Adipocyte (in vitro differentiated cells): ENCODE results near the gene MRTFA.

Experiments
- DNase-seq: peaks from one replicate; pipeline ENCODE4 v3.0.0-alpha.2; 2015; ENCODE audit warnings: low read depth
- H3K27me3 ChIP-seq: replicated peaks from 2 replicates; pipeline ENCODE4 v1.7.0; 2013; ENCODE audit warnings: mild to moderate bottlenecking, low read length, moderate library complexity; ENCODE audit not compliant: control insufficient read depth, insufficient read depth
- H3K36me3 ChIP-seq: 2 replicates; pipeline ENCODE4 v1.7.0; 2013; ENCODE audit warnings: low read length, mild to moderate bottlenecking, moderate library complexity; ENCODE audit not compliant: control insufficient read depth, insufficient read depth, severe bottlenecking
- H3K4me1 ChIP-seq: 2 replicates; pipeline ENCODE4 v1.7.0; 2013; ENCODE audit warnings: mild to moderate bottlenecking, low read length, moderate library complexity; ENCODE audit not compliant: control insufficient read depth, insufficient read depth
- H3K4me3 ChIP-seq: 2 replicates; pipeline ENCODE4 v1.7.0; 2013; ENCODE audit warnings: mild to moderate bottlenecking, low read length, moderate library complexity
- H3K9ac ChIP-seq: 2 replicates; pipeline ENCODE4 v1.7.0; 2013; ENCODE audit warnings: mild to moderate bottlenecking, low read length, moderate library complexity
- H3K9me3 ChIP-seq: 2 replicates; pipeline ENCODE4 v1.7.0; 2013; ENCODE audit warnings: mild to moderate bottlenecking, low read length, moderate library complexity; ENCODE audit not compliant: control insufficient read depth

Gene MRTFA

GRCh38 chr22:40410731-40411505 lies 225.6 kb downstream of the MRTFA start:
- no peak overlapping the region for H3K4me3 ChIP-seq
- DNase-seq = no peak
- H3K36me3 ChIP-seq = peaks cover 67% of the 10 kb centered on the region

DNA sequence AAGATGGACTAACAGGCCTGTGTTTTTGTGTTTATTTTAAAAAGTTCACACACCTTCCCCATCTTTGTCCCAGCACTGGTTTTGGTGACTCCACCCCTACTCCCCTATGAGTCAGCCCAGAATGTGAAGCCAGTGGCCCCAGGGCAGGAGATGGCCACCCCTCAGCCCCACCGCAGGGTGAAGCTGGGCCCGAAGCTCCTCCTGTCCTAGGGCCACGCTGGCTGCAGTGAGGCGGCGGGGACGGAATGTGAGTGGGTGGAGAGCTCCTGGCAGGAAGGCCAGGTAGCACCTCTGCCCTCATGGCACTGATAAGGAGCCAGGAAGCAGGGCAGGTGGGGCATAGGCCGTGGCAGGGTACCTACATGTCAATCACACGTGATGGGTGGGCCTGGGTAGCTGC lies 226.2 kb downstream of the MRTFA start:
- no peak overlapping the region for H3K4me3 ChIP-seq
- peaks cover 71% of the 10 kb centered on the region for H3K36me3 ChIP-seq
- no peak overlapping the region for H3K9ac ChIP-seq
- H3K9me3 ChIP-seq = no peaks in the 10 kb centered on the region
- H3K4me1 ChIP-seq = peaks cover 8% of the 10 kb centered on the region
- DNase-seq = no peak
- H3K27me3 ChIP-seq = no peaks in the 10 kb centered on the region

More at GRCh38 chr22:40410731-40411505, 225.6 kb downstream of the MRTFA start:
- Histone ChIP-seq H3K9ac (no peak overlapping the region), H3K27me3 (no peaks in the 10 kb centered on the region), H3K4me1 (peaks cover 8% of the 10 kb centered on the region), H3K9me3 (no peaks in the 10 kb centered on the region)

DNA sequence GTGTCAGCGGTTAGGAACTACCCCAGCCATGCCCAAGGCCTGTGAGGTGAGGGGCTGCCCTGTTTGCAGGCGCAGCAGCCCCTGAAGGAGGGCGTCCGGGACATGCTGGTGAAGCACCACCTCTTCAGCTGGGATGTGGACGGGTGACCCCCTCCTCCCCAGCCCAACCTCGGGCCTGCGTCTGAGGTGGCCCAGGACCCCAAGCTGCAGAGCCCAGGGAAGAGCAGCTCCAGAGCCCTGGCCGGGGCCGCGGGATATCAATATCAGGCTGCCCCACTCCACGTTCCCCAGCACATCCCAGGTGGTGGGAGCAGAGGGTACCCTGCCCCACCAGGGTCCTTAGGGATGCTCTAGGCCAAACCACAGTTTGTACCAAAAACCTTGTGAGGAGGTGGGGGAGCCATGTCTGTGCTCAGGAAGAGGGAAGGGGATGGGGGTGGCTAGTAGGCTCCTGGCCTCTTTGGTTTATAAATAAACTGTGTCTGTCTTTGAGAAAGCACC lies 226.9 kb downstream of the MRTFA start:
- H3K9ac ChIP-seq = no peak overlapping the region
- peaks cover 76% of the 10 kb centered on the region for H3K36me3 ChIP-seq
- no peaks in the 10 kb centered on the region for H3K27me3 ChIP-seq
- H3K9me3 ChIP-seq = no peaks in the 10 kb centered on the region
- H3K4me3 ChIP-seq = no peak overlapping the region
- no peak for DNase-seq
- peaks cover 3% of the 10 kb centered on the region for H3K4me1 ChIP-seq

- no peak for DNase-seq
- H3K9me3 ChIP-seq = no peaks in the 10 kb centered on the region
- H3K9ac ChIP-seq = no peak overlapping the region
- H3K4me1 ChIP-seq = no peaks in the 10 kb centered on the region
- no peak overlapping the region for H3K4me3 ChIP-seq
- H3K27me3 ChIP-seq = no peaks in the 10 kb centered on the region
- H3K36me3 ChIP-seq = peaks cover 83% of the 10 kb centered on the region
Measured at GRCh38 chr22:40408718-40409612, 227.6 kb downstream of the MRTFA start.

DNA sequence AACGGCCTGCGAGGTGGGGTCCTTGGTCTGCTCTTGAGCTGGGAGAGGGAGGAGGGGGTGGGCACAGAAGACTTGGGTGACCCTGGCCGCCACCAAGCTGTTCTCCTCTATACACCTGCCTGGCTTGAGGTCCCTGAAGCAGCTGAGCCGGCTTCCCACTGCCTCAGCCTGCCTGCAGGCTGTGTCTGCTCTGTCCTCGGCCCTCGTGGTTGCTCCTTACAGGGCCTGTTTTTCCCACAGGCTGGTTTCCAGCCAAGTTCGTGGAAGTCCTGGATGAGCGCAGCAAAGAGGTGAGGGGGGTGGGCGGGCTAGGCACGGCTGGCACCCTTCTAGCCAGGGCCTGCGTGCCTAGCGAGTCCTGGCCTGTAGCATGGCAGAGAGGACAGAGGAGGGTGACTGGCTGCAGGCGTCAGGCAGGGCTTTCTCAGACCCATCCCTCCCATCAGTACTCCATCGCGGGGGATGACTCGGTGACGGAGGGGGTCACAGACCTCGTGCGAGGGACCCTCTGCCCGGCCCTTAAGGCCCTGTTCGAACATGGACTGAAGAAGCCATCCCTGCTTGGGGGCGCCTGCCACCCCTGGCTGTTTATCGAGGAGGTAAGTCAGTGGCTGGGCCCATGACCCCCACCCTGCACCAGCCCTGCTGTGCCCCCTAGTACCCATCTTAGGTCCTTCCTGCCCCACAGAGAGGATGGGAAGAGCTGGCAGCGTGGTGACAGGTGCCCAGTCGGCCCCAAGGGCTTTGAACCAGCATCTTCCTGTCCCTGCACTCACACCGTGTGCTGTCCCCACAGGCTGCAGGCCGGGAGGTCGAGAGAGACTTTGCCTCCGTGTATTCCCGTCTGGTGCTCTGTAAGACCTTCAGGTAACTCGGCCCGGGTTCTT lies 228.4 kb downstream of the MRTFA start:
- Histone ChIP-seq H3K36me3 (peaks cover 86% of the 10 kb centered on the region), H3K4me1 (no peaks in the 10 kb centered on the region), H3K9ac (no peak overlapping the region), H3K27me3 (no peaks in the 10 kb centered on the region), H3K9me3 (no peaks in the 10 kb centered on the region), H3K4me3 (no peak overlapping the region)
- DNase-seq = no peak

DNA sequence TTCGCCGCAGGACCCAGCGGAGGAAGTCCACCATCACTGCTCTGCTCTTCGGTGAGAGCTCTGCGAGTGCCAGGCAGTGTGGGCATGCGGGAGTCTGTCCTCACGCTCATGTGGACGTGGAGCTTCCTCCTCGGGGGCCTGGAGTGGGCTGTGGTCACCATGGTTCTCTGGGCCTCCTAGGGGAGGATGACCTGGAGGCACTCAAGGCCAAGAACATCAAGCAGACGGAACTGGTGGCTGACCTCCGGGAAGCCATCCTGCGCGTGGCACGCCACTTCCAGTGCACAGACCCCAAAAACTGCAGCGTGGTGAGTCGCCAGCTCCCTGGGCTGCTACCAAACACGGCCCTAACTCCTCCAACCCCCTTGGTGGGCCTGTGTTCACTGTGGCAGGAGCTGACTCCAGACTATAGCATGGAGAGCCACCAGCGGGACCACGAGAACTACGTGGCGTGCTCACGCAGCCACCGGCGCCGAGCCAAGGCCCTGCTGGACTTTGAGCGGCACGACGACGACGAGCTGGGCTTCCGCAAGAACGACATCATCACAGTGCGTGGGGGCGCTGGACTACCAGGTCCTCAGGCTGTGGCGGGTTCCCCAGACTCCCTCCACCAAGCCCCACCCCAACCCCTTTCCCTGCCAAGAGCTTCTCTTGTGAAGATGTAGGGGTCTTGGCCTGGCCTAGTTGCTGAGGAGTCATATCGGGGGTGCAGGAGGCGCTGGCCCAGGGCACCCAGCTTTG lies 229.3 kb downstream of the MRTFA start:
- Histone ChIP-seq H3K4me1 (no peaks in the 10 kb centered on the region), H3K27me3 (no peaks in the 10 kb centered on the region), H3K9me3 (no peaks in the 10 kb centered on the region), H3K4me3 (no peak overlapping the region), H3K9ac (no peak overlapping the region), H3K36me3 (peaks cover 89% of the 10 kb centered on the region)
- no peak for DNase-seq

DNA sequence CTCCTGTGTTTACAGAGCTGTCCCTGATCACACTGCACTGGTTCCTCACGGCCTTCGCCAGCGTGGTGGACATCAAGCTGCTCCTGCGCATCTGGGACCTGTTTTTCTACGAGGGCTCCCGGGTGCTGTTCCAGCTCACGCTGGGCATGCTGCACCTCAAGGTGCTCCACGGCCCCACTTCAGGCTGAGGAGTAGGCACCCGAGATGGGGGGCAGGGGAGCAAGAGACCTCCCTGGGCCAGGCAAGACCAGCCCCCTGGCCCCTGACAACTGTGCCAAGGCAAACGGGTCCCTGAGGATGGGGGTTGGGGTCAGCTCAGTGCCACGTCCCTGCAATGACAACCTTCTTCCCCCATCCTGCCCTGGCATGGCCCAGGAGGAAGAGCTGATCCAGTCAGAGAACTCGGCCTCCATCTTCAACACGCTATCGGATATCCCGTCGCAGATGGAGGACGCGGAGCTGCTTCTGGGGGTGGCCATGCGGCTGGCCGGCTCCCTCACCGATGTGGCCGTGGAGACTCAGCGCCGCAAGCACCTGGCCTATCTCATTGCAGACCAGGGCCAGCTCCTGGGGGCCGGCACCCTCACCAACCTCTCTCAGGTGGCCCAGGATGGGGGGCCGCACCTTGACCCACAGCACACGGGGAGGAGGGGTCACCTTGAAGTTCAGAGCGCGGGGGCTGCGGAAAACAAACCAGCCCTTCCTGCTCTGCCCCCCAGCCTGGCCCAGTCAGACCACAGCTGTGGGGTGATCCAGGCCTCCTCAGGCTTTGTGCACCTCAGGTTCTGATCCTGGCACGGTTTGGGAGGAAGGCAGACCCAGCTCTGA lies 230.2 kb downstream of the MRTFA start:
- H3K9ac ChIP-seq = no peak overlapping the region
- no peaks in the 10 kb centered on the region for H3K27me3 ChIP-seq
- H3K9me3 ChIP-seq = no peaks in the 10 kb centered on the region
- no peaks in the 10 kb centered on the region for H3K4me1 ChIP-seq
- peaks cover 89% of the 10 kb centered on the region for H3K36me3 ChIP-seq
- no peak for DNase-seq
- no peak overlapping the region for H3K4me3 ChIP-seq

- Histone ChIP-seq H3K4me3 (no peak overlapping the region), H3K27me3 (no peaks in the 10 kb centered on the region), H3K4me1 (no peaks in the 10 kb centered on the region), H3K9ac (no peak overlapping the region), H3K9me3 (no peaks in the 10 kb centered on the region), H3K36me3 (peaks cover 80% of the 10 kb centered on the region)
- DNase-seq = no peak
Measured at GRCh38 chr22:40405178-40406062, 231.1 kb downstream of the MRTFA start.
